T-helper 1 cell (primary cell): ENCODE results near the gene CACNA1C.

Experiments used
- DNase-seq, 5 donors: peaks; one replicate each; pipeline ENCODE4 v3.0.0-alpha.2; 2012 to 2020
- total RNA-seq, 4 donors: gene quantifications; one replicate each; lab custom pipeline; 2026; lab: John Stamatoyannopoulos, UW

CACNA1C gene
- total RNA-seq, result 0.71 to 2.9 (median 2.2) reads per million in 4 donors

GRCh38 chr12:2052826-2053678 lies at the start of gene CACNA1C:
Gene CACNA1C (plus strand): TSS chr12:2052987. CDS start chr12:2053563, 576 bp downstream.
- peak in 3 of 5 donors; percentile 20 to 37 (median 27) for DNase-seq

- DNase-seq, result no peak
Measured at GRCh38 chr12:2003676-2004112, 49.1 kb upstream of the CACNA1C start.

GRCh38 chr12:2004113-2004929 lies 48.5 kb upstream of the CACNA1C start, which contains the start of gene DCP1B:
Gene DCP1B (minus strand): TSS chr12:2004457. CDS start chr12:2004431, 26 bp downstream.
- peak; percentile 79 to 97 (median 89) for DNase-seq

GRCh38 chr12:2008677-2009076 lies 44.1 kb upstream of the CACNA1C start:
- DNase-seq, result no peak

- no peak for DNase-seq
Measured at GRCh38 chr12:2009623-2010022, 43.2 kb upstream of the CACNA1C start.

- no peak for DNase-seq
Measured at GRCh38 chr12:2011643-2012607, 40.9 kb upstream of the CACNA1C start.

- no peak for DNase-seq
Measured at GRCh38 chr12:2013086-2013485, 39.7 kb upstream of the CACNA1C start.

DNA sequence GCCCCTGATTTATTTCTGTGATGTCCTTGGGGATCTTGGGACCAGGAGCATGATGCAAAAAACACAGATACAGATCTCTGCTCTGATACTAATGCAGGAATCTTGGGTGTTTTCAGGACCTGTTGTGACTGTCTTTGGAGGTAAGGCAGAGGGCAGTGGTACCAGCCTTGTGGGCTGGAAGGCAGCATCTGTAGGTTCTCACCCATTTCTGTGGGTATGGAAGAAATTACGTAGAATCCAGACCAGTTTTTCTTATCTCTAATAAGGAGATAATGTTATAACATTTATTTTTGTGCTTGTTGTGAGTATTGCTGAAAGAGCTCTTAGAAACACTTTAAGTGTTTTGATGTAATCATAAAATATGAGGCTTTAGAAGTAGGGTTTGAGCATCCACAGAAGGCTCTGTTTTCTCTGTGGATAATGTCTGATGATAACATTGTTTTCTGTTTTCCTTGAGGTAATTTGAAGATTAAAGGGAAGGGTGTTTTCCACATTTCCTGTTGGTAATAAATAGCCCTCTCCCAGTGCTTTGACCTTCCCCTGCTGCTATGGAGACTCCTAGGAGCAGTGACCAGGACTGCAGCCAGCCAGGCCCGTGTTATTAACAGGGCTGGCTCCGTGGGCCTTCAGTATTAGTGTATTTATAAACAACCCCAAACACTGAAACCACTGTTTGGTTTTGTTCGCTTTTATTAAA lies 39.1 kb upstream of the CACNA1C start:
- DNase-seq, result no peak

DNA sequence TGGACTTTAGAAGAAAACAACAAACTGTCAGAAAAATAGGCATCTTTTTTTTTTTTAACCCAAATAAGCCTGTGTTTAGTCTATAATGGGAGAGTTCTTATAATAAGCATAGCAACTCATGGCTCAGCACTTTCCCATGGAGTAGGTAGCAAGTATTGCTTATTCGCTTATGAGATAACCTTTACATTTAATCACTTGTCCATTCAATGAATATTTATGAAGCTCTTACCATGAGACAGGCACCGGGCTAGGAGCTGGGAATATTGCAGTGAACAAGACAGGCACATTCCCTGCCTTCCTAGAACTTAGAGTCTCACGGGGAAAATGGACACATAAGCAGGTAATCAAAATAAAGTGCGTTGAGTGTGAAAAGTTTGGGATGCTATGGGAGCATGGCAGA lies 38.6 kb upstream of the CACNA1C start:
- DNase-seq, result no peak

DNA sequence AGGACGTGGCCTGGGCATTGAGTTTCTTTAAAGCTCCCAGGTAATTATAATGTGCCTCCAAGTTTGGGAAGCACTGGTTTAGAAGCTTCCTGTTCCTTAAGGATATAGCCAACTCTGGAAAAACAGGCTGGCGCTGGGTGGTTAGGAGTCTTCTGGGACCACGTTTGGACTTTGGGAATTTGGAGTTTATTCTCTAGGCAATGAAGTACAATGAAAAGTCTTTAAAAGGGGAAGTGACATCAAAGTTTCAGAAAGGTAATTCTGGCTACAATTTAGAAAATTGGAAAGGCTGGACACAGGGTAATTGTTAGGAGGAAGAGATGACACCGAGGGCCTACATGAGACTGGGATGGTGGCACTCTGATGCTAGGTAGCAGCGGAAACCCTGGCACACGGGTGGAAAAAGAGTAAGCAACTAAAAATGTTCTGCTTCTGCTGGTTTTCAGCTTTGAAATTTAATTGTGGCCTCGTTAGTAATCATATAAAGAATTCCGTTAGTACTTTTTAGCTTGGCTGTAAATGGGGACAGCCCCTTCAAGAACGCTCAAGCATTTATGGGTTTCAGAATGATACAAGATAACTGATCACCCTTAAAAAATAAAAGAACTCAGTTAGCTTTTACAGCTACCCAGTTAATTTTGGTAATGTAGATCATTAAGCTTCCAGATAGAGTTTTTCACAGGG lies 35.8 kb upstream of the CACNA1C start:
- peak in 1 of 5 donors; percentile 16 for DNase-seq

DNA sequence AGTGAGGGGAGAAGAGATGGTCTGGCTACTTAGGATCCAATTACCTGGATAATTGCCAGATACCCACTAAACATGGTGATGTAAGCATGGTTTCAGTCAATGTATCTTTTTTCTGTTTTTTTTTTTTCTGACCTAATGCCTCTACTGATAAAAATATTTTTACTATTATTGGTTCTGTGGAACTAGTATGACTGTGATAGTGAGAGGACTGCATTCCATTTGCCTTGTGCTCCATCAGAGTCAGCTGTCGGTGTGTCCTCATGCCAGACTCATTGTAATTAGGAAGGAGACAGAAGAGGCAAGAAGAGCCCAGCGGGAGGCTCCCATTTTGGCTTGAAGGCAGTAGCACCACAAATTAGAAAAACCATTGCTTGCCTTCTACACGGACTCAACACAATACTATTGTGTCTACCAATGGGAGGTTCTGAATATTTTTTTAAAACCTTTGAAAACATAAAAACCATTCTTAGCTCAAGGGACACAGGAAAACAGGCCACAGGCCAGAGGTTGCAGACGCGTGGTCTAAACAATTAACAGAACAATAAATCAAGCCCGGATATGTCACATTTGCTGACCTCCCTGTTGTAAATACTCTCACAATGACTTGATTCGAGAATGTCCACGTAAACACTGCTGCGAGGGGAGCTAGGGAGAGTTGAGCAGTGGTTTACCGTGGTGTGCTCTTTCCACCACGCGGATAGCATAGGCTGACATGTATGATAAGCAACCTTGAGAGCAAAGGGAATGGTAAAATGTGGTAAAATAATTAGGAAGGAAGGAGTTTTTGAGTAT lies 35.0 kb upstream of the CACNA1C start:
- no peak for DNase-seq

GRCh38 chr12:2018391-2018790 lies 34.4 kb upstream of the CACNA1C start:
- no peak for DNase-seq

DNA sequence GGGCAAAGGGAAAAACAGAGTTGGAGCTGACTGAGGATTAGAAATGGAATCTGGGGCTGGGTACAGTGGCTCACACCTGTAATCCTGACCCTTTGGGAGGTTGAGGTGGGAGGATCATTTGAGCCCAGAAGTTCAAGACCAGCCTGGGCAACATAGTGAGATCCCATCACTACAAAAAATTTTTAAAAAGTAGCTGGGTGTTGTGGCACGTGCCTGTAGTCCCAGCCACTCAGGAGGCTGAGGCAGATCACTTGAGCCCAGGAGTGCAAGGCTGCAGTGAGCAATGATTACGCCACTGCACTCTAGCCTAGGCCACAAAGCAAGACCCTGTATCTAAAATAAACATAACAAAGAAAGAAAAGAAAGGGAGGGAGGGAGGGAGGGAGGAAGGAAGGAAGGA lies 33.7 kb upstream of the CACNA1C start:
- no peak for DNase-seq

- DNase-seq, result no peak
Measured at GRCh38 chr12:2020511-2020910, 32.3 kb upstream of the CACNA1C start.

- no peak for DNase-seq
Measured at GRCh38 chr12:2023365-2023764, 29.4 kb upstream of the CACNA1C start.

DNA sequence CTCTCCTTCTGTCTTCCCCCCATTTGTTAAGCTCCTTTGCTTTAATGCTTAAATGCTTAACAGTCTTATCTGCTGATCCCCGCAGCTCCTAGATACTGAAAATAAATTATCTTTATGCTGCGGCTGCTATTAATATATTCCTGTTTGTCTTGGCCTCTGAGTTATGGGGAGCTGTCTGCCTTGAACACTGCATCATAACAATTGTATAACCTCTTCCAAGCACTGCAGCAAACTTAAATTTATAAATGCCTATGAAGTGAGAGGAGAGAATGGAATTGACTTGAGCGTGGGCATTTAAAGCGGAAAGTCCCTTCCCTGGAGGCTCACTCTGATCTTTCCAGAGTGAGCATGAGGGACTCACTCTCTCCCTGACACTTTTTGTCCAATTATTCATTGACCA lies 25.4 kb upstream of the CACNA1C start:
- no peak for DNase-seq

- no peak for DNase-seq
Measured at GRCh38 chr12:2029851-2030250, 22.9 kb upstream of the CACNA1C start.

DNA sequence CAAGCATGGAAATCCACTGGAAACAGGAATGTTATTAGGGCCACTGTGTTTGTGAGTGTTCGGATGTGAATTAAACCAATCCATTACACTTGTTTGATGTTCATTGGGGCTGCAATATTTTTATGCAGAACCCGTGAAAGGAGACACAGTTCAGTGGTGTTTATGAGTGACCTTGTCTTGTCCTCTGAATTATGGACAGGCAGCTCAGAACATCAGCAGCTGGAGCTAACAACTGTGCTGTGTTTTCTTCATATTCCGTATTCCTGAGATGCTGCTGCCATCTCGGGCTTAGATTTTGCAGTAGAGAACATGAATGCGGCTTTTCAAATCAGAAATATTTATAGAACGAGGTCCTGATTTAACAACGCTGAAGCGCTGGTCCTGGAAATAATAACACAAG lies 20.3 kb upstream of the CACNA1C start:
- no peak for DNase-seq

- DNase-seq, result peak; percentile 70 to 82 (median 76)
Measured at GRCh38 chr12:2034633-2035430, 18.0 kb upstream of the CACNA1C start.
